ENCODE measurements around the gene MAML1.

DNA sequence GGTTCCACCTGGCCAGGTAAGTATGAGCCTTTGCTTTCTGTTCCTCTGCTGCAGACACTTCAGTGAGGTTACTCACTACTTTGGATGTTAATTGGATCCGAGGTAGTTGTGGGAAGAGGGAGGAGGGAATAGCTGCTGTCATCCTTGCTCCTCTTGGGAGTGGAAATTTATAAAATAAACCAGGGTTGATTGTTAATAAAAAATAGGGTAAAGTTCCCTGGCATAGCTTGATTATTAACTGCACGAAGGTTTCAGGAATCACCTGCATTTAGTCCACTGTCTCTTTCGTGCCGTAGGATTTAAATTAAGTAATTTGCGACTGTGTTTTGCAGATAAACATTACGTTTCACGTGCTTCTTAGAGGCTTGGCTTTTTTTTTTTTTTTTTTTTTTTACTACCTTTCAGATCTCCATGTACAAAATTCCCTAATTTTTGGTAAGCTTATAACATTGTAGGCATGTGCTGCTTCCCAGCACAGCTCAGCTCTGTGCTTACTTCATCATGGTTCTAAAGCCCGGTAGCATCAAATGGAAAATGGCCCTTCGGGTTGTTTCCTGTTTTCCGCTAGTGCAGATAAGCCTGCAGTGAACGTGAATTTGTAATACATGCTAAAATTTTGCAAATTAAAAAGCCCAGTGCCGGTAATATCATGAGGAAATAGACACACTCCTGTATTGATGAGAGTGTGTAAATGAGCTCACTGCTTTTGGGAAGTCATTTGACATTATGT lies 34.3 kb downstream of the MAML1 start:
- TF ChIP-seq, protein P1, sequence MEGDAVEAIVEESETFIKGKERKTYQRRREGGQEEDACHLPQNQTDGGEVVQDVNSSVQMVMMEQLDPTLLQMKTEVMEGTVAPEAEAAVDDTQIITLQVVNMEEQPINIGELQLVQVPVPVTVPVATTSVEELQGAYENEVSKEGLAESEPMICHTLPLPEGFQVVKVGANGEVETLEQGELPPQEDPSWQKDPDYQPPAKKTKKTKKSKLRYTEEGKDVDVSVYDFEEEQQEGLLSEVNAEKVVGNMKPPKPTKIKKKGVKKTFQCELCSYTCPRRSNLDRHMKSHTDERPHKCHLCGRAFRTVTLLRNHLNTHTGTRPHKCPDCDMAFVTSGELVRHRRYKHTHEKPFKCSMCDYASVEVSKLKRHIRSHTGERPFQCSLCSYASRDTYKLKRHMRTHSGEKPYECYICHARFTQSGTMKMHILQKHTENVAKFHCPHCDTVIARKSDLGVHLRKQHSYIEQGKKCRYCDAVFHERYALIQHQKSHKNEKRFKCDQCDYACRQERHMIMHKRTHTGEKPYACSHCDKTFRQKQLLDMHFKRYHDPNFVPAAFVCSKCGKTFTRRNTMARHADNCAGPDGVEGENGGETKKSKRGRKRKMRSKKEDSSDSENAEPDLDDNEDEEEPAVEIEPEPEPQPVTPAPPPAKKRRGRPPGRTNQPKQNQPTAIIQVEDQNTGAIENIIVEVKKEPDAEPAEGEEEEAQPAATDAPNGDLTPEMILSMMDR (IDR thresholded peaks at IDR 0.05): no peak
- no peak for TF ChIP-seq EZH2phosphoT487 (IDR thresholded peaks at IDR 0.05)
- no peak for TF ChIP-seq EZH2 (IDR thresholded peaks at IDR 0.05)

Data from neural progenitor cell (in vitro differentiated cells).